ENCODE measurements around the gene PACRG. TPM values are rescaled to one million over a fixed set of nuclear protein-coding genes. Genes with fewer than 3 reads are reported as not detected.

PACRG gene
- total RNA-seq, 1 experiment from 2014 or later = 0.26 TPM

- no peak overlapping the region; a peak in 1 of 7 replicates for H3K27ac Mint-ChIP-seq
- Histone ChIP-seq H3K18ac (ENCODE audit: insufficient read length, low read depth, low read length) (no peak overlapping the region), H2BK120ac (ENCODE audit: low read depth, low read length, poor library complexity, severe bottlenecking) (no peak overlapping the region), H3K4ac (ENCODE audit: low read depth, low read length) (no peak overlapping the region), H4K5ac (ENCODE audit: insufficient read length, low read depth, low read length) (no peak overlapping the region), H2BK12ac (ENCODE audit: insufficient read length, low read depth, low read length) (no peak overlapping the region), H3K23me2 (ENCODE audit: insufficient read length, low read depth, low read length, poor library complexity, severe bottlenecking) (no peaks in the 10 kb centered on the region), H2BK20ac (ENCODE audit: low read depth, low read length, poor library complexity, severe bottlenecking) (no peak overlapping the region), H3K27me3 (ENCODE audit: insufficient read depth, low read length) (no peaks in the 10 kb centered on the region), H2AFZ (ENCODE audit: low read length) (no peak overlapping the region), H2AK5ac (ENCODE audit: insufficient read length, low read length) (no peak overlapping the region), H2BK5ac (ENCODE audit: insufficient read length, low read length) (no peak overlapping the region), H3K14ac (ENCODE audit: insufficient read depth, low read length) (no peak overlapping the region), H4K91ac (ENCODE audit: insufficient read length, low read depth, low read length) (no peak overlapping the region), H3T11ph (ENCODE audit: low read length) (no peak overlapping the region), H4K20me1 (ENCODE audit: control insufficient read depth, insufficient read depth, insufficient read length) (no peaks in the 10 kb centered on the region), H3K9me3 (ENCODE audit: control insufficient read depth, low read depth, low read length) (no peaks in the 10 kb centered on the region), H3K4me1 (ENCODE audit: insufficient read depth, low read length) (no peaks in the 10 kb centered on the region), H3K4me2 (ENCODE audit: insufficient read depth, insufficient read length, low read length) (no peak overlapping the region), H4K8ac (replicated peaks; ENCODE audit: insufficient read length, low read depth, low read length) (no peak overlapping the region), H3K79me2 (ENCODE audit: insufficient read depth, low read length) (no peaks in the 10 kb centered on the region), H2BK15ac (ENCODE audit: low read depth, low read length) (no peak overlapping the region), H3K27ac (ENCODE audit: insufficient read length, low read depth, low read length) (no peak overlapping the region), H3K9ac (ENCODE audit: extremely low read depth, insufficient read length, low read length) (no peak overlapping the region), H3K23ac (ENCODE audit: insufficient read length, low read depth, low read length) (no peak overlapping the region), H3K79me1 (ENCODE audit: insufficient read depth, low read depth, low read length, poor library complexity, severe bottlenecking) (no peaks in the 10 kb centered on the region), H3K56ac (ENCODE audit: insufficient read length, low read depth, low read length) (no peak overlapping the region)
- DNase-seq = no peak
- no peaks in the 10 kb centered on the region for H3K4me1 Mint-ChIP-seq
- H3K27me3 Mint-ChIP-seq (ENCODE audit: low read depth) = no peaks in the 10 kb centered on the region; the same call in 1 of the 2 replicates
- H3K36me3 Mint-ChIP-seq (ENCODE audit: insufficient read depth in 1 of 3, low read depth in 3 of 3) = no peaks in the 10 kb centered on the region
- H3K9me3 Mint-ChIP-seq = no peaks in the 10 kb centered on the region; a peak in 1 of 5 replicates
- WGBS (ENCODE audit: extremely low coverage, insufficient read length, low lambda C conversion rate) = no CpG with 5 or more reads among the region's 15 CpGs
- no peak overlapping the region for H3K4me3 Mint-ChIP-seq
- no peak for TF ChIP-seq CTCF (conservative IDR thresholded peaks at IDR 0.05)
Observed at GRCh38 chr6:162887981-162888689, 160.4 kb downstream of the PACRG start.
